PC-3 (cell line): ENCODE results near the gene ZNF611.
A peak's percentile ranks its signal among the peaks of the same experiment; 100 is the strongest.

ENCODE experiments used
- CTCF ChIP-seq: fragments of 300-600 bp; sonication (generic); conservative IDR thresholded peaks from 2 replicates; pipeline ENCODE4 v1.5.1; 2017; ENCODE audit warnings: antibody characterized with exemption, low read depth, mild to moderate bottlenecking, low read length
- EZH2 ChIP-seq: fragments of 300-600 bp; sonication (generic); IDR thresholded peaks from one replicate; pipeline ENCODE4 v1.6.1; 2017; ENCODE audit warnings: antibody characterized with exemption, mild to moderate bottlenecking, low read length; ENCODE audit not compliant: unreplicated experiment
- EZH2phosphoT487 ChIP-seq: fragments of 300-600 bp; sonication (generic); IDR thresholded peaks from 2 replicates; pipeline ENCODE4 v1.6.1; 2018; ENCODE audit warnings: mild to moderate bottlenecking, antibody characterized with exemption, low read length, borderline replicate concordance

DNA sequence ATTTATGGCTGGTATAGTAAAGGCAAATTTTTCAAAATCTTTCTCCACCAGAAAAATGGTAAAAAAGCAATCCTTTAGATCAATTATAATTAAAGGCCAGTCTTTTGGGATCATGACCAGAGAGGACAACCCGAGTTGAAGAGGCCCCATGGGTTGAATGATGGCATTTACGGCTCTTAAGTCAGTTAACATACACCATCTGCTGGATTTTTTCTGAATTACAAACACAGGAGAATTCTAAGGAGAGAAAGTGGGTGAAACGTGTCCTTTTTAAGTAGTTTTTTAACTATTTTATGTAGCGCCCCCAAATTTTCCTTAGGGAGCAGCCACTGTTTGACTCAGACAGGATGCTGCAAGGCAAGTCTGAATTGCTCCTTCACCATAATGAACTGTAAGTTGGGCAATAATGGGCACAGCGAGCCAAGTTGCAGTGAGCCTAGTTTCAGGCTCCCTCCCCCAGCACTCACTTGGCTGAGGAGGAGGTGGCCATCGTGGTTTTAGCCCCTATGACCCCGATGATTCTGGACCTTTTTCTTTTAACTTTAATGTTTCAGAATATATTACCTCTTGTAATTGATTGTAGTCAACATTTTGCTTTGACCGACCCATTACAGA lies 13.6 kb upstream of the ZNF611 start:
- TF ChIP-seq CTCF (peak; percentile 73), EZH2 (no peak), EZH2phosphoT487 (no peak)
